ENCODE measurements around the gene ZSWIM8.

GRCh38 chr10:73773152-73773879, 12.1 kb upstream of the ZSWIM8 start:
- TF ChIP-seq CTCF (optimal IDR thresholded peaks at IDR 0.05 in 1 of 3, IDR thresholded peaks at IDR 0.05 in 1 of 3, conservative IDR thresholded peaks at IDR 0.05 in 1 of 3; ENCODE audit: extremely low read depth in 1 of 3, insufficient read depth in 2 of 3, low read length in 3 of 3) (no peak), EZH2 (IDR thresholded peaks at IDR 0.05; ENCODE audit: low read length) (no peak)
